Lung (tissue), 12 donors: ENCODE results near the gene RHOBTB1. TPM values are rescaled to one million over a fixed set of nuclear protein-coding genes. Genes with fewer than 3 reads are reported as not detected.

Source experiments
- ATAC-seq: fragments of 200-7000 bp; cut with Tn5 transposase; one replicate; pipeline ENCODE4 v1.9.1; 2020; ENCODE audit warnings: moderate number of reproducible peaks; ENCODE audit not compliant: insufficient read depth, low FRiP score
- DNase-seq, 3 donors: peaks; one replicate each; pipeline ENCODE4 v3.0.0-alpha.2; 2013 to 2017
- H3K27ac ChIP-seq, 2 donors: one replicate each; pipeline ENCODE4 v1.5.1; 2013; ENCODE audit warnings: mild to moderate bottlenecking in 2 of 2, moderate library complexity in 2 of 2, control low read depth in 1 of 2, inconsistent platforms in 1 of 2, low read depth in 1 of 2, low read length in 1 of 2
- H3K27me3 ChIP-seq, 3 donors: one replicate each; pipeline ENCODE4 v1.5.1; 2013; ENCODE audit warnings: low read length in 2 of 3; ENCODE audit not compliant: control insufficient read depth in 3 of 3, insufficient read depth in 3 of 3
- H3K36me3 ChIP-seq, 4 donors: one replicate each; pipeline ENCODE4 v1.5.1; 2013; ENCODE audit warnings: low read length in 4 of 4, mild to moderate bottlenecking in 1 of 4, moderate library complexity in 1 of 4; ENCODE audit not compliant: control insufficient read depth in 4 of 4, insufficient read depth in 4 of 4
- H3K4me1 ChIP-seq, 5 donors: one replicate each; pipeline ENCODE4 v1.5.1; 2013; ENCODE audit warnings: low read length in 5 of 5, mild to moderate bottlenecking in 2 of 5, moderate library complexity in 1 of 5; ENCODE audit not compliant: control insufficient read depth in 5 of 5, insufficient read depth in 5 of 5
- H3K4me3 ChIP-seq: one replicate; pipeline ENCODE4 v1.5.1; 2013; ENCODE audit warnings: mild to moderate bottlenecking, control low read depth, moderate library complexity
- H3K9ac ChIP-seq, 2 donors: one replicate each; pipeline ENCODE4 v1.5.1; 2013; ENCODE audit warnings: low read length in 2 of 2, control low read depth in 1 of 2; ENCODE audit not compliant: insufficient read depth in 1 of 2
- H3K9me3 ChIP-seq, 4 donors: one replicate each; pipeline ENCODE4 v1.5.1; 2013; ENCODE audit warnings: low read length in 3 of 4, mild to moderate bottlenecking in 1 of 4, moderate library complexity in 1 of 4; ENCODE audit not compliant: control insufficient read depth in 4 of 4, insufficient read depth in 3 of 4
- WGBS, 2 donors: extraction: QIAGEN DNeasy Blood & Tissue Kit; methylation state at CpG; one replicate each; pipeline ENCODE4 v1.1.7; 2013; 5-methylcytosine and 5-hydroxymethylcytosine counted together
- polyA plus RNA-seq, 2 donors: library from polyadenylated mRNA; stranded (reverse); fragments of 200-250 nt; gene quantifications; one replicate each; pipeline ENCODE4 v1.2.1, GENCODE V29; 2013
- total RNA-seq, 2 donors: library from RNA; depleted of rRNA in 1 of 2; stranded (reverse); fragments of >200 nt in 1 of 2; gene quantifications; one replicate each; pipeline ENCODE4 v1.2.1, GENCODE V29; 2014 to 2021
- TF ChIP-seq, protein P1 (sequence below): IDR thresholded peaks from 2 replicates; pipeline ENCODE4 v1.5.1; 2012; ENCODE audit warnings: mild to moderate bottlenecking; ENCODE audit errors: control extremely low read depth, extremely low read depth
- donor health status: control.
- donor health status: control.
- donor health status: Bipolar disorder and iron deficiency.
- donor health status: healthy.
- donor health status: DM: yes; HTN: yes; CAD: no.

Gene RHOBTB1
- total and polyA plus RNA-seq, 4 donors: 4.8 to 27.2 (median 8.0) TPM

DNA sequence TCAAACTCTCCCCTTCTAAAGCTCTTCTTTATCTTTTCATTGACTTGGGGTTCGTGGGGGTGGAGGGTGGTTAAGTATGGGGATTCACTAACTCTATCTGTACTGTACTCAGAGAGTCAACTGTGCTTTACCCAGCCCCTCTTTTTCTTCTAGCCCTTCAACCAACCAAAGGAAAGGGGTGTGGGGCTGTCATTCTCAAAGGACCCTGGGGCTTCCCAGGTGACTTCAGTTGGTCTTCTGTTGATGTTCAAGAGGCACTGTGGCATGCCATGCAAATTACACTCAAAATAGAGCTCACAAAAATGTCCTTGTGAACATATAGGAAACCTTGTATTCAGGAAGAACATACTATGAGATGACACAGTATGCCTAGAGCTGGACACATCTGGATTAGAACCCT lies 16.9 kb upstream of the RHOBTB1 start:
- Histone ChIP-seq H3K27me3 (no peaks in the 10 kb centered on the region), H3K4me3 (no peak overlapping the region), H3K9ac (no peak overlapping the region), H3K4me1 (peaks cover 0 to 23% (median 2%) of the 10 kb centered on the region in 5 donors), H3K36me3 (no peaks in the 10 kb centered on the region), H3K9me3 (no peaks in the 10 kb centered on the region), H3K27ac (no peak overlapping the region)
- 85 to 88% methylated on average over 1 of the region's 1 CpG for WGBS, 2 donors
- ATAC-seq (no peak), DNase-seq (no peak)
- TF ChIP-seq, protein P1, sequence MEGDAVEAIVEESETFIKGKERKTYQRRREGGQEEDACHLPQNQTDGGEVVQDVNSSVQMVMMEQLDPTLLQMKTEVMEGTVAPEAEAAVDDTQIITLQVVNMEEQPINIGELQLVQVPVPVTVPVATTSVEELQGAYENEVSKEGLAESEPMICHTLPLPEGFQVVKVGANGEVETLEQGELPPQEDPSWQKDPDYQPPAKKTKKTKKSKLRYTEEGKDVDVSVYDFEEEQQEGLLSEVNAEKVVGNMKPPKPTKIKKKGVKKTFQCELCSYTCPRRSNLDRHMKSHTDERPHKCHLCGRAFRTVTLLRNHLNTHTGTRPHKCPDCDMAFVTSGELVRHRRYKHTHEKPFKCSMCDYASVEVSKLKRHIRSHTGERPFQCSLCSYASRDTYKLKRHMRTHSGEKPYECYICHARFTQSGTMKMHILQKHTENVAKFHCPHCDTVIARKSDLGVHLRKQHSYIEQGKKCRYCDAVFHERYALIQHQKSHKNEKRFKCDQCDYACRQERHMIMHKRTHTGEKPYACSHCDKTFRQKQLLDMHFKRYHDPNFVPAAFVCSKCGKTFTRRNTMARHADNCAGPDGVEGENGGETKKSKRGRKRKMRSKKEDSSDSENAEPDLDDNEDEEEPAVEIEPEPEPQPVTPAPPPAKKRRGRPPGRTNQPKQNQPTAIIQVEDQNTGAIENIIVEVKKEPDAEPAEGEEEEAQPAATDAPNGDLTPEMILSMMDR: no peak

DNA sequence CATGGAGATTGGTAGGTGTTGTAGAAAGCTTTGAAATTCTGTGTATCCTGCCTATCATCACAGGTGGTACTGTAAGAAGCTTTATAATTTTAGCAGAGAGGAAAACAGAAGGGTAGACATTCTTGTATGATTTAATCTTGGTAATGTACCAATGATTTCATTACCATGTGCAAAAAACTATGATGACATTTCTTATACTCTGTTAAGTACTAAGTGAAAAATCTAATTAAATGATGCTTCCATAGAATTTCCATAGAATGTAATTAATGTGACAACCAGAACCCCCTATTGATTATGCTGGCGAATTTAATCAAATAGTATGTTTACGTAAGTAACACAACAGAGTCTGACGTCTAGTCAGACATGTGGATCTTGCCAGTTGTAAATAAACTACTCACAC lies 16.0 kb upstream of the RHOBTB1 start:
- Histone ChIP-seq H3K4me1 (peaks cover 0 to 21% (median 2%) of the 10 kb centered on the region in 5 donors), H3K4me3 (no peak overlapping the region), H3K36me3 (no peaks in the 10 kb centered on the region), H3K9ac (no peak overlapping the region), H3K9me3 (no peaks in the 10 kb centered on the region), H3K27me3 (no peaks in the 10 kb centered on the region), H3K27ac (no peak overlapping the region)
- ATAC-seq: no peak
- no peak for DNase-seq
- TF ChIP-seq, protein P1: no peak
- 87 to 89% methylated on average over 3 of the region's 3 CpGs for WGBS, 2 donors

DNA sequence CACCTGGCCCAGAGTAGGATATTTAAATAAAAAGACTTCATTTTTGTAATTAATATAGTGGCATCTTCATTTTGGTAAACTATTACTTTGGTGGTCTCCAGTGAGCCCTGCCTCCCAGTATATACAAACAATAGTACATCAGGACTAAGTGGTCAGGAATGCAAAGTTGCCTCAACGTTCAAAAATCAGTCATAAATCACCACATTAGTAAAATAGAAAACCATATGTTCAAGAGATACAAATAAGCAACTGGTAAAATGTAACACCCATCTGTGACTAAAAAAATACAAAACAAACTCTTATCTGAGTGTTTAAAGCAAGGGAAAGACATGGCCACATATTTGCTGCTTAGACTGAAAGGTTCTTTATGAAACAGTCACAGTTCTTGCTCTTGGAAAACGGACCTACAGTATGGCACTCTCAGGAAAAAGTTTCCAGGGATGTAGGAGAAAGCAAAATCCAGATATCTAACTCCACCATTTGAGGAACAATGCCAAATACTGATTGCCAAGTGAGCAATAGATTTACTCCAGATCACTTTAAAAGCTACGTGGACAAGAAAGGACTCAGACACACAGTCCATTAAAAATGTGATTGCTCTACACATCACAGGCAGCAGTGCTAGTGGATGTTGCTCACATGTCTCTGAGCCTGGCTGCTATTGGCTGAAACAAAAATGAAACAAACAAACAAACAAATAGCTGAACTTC lies 15.1 kb upstream of the RHOBTB1 start:
- peaks cover 0 to 13% (median 2%) of the 10 kb centered on the region in 5 donors for H3K4me1 ChIP-seq
- H3K9ac ChIP-seq: no peak overlapping the region
- no peak overlapping the region for H3K27ac ChIP-seq
- 53 to 73% methylated on average over 3 of the region's 3 CpGs for WGBS, 2 donors
- H3K4me3 ChIP-seq: no peak overlapping the region
- TF ChIP-seq, protein P1: no peak
- H3K9me3 ChIP-seq: no peaks in the 10 kb centered on the region
- peak in 2 of 3 donors; percentile 69 to 72 for DNase-seq
- H3K27me3 ChIP-seq: no peaks in the 10 kb centered on the region
- H3K36me3 ChIP-seq: no peaks in the 10 kb centered on the region
- ATAC-seq: no peak
